OCI-LY3 (cell line): ENCODE data around the gene ANGPTL3.

Experiments used
- EZH2phosphoT487 ChIP-seq: fragments of 200-600 bp; shearing (Covaris generic); IDR thresholded peaks from 2 replicates; pipeline ENCODE4 v1.6.1; 2018; ENCODE audit warnings: antibody characterized with exemption, mixed run types, low read depth
- TF ChIP-seq, protein P1 (sequence below): fragments of 200-600, 300-600 bp; sonication (generic); IDR thresholded peaks from 2 replicates; pipeline ENCODE4 v1.5.1; 2014; ENCODE audit warnings: antibody characterized with exemption, low read length, low read depth

- TF ChIP-seq, protein P1, sequence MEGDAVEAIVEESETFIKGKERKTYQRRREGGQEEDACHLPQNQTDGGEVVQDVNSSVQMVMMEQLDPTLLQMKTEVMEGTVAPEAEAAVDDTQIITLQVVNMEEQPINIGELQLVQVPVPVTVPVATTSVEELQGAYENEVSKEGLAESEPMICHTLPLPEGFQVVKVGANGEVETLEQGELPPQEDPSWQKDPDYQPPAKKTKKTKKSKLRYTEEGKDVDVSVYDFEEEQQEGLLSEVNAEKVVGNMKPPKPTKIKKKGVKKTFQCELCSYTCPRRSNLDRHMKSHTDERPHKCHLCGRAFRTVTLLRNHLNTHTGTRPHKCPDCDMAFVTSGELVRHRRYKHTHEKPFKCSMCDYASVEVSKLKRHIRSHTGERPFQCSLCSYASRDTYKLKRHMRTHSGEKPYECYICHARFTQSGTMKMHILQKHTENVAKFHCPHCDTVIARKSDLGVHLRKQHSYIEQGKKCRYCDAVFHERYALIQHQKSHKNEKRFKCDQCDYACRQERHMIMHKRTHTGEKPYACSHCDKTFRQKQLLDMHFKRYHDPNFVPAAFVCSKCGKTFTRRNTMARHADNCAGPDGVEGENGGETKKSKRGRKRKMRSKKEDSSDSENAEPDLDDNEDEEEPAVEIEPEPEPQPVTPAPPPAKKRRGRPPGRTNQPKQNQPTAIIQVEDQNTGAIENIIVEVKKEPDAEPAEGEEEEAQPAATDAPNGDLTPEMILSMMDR: no peak
- TF ChIP-seq EZH2phosphoT487: no peak
Observed at GRCh38 chr1:62599044-62599443, 1.7 kb downstream of the ANGPTL3 start.
